HG03060 (cell line): ENCODE data around the gene FRMD6.
"Not testable (repeated sequence)": the region's sequence is repeated elsewhere in the genome, so short reads cannot be mapped to it uniquely, and the experiment has no call there.

Source experiments
- ATAC-seq: cut with Tn5 transposase; IDR thresholded peaks from one replicate; pipeline ENCODE4 v1.9.1; 2021; ENCODE audit warnings: low read depth, moderate number of reproducible peaks; ENCODE audit not compliant: unreplicated experiment

Gene FRMD6

GRCh38 chr14:51765726-51766125 lies 114.0 kb downstream of the FRMD6 start:
- ATAC-seq: not testable (repeated sequence)

DNA sequence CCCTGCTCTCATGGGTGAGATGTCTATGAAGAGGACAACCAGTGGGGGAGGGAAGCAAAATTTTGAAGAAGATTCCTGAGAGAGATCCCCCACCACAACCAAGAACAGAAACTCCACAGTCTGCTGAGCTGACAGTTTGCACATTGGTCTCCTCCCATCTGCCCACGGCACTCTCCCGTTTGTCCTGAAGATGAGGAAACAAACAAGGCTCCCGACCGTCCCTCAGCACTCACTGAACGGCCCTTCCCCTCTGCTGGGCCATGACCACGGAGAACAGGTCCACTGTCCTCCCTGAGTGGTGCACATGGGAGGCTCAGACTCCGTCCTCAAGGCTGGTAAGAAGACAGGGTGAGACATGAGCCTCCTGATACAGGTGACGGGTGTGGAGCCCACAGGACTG lies 114.9 kb downstream of the FRMD6 start:
- ATAC-seq: not testable (repeated sequence)

DNA sequence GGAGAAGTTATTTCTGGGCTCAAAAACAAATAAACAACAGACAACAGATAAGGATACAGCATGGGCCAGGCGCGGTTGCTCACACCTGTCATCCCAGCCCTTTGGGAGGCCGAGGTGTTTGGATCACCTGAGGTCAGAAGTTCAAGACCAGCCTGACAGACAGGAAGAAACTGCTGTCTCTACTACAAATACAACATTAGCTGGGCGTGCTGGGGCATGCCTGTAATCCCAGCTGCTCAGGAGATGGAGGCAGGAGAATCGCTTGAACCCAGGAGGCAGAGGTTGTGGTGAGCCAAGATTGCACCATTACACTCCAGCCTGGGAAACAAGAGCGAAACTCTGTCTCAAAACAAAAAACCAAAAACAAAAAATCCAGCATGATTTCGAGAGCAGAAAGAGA lies 117.6 kb downstream of the FRMD6 start:
- not testable (repeated sequence) for ATAC-seq

GRCh38 chr14:51774209-51774608 lies 122.5 kb downstream of the FRMD6 start:
- no peak for ATAC-seq

DNA sequence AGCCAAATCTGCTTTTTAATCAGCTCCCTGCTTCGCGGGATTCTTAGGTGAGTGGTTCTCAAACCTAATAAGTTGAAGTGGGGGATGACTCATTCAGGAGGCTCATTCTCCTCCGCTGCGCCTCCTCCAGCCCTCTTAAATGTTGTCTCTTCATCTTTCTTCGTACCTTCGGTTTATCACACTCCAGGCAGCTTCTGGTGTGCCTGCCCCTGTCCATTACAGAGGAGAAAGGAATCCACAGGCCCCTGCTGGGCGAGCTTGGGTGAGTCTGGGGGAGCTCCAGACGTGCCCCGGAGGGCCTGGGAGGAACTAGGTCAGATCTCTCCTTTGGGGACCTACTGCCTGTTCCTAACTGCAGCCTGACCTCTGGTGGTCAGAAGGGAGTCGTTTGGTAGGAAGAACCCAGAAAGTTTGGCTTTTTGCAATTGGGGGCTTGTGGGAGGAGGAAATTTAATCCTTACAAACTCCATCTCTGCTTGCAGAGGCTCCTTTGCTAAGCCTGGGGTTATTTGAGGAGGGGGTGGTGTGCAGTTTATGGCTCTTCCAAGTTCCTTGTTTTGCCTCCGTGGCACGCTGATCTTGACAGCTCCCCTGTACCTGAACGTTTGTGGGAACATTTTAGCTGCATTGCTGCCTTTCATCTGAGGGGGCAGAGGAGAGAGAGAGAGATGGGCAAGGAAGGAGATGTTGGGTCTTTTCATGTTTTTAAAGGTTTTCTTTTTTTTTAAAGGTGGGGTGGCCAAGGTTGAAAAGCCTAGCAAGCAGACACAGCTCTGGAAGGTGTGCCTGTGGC lies 124.6 kb downstream of the FRMD6 start:
- ATAC-seq: no peak

DNA sequence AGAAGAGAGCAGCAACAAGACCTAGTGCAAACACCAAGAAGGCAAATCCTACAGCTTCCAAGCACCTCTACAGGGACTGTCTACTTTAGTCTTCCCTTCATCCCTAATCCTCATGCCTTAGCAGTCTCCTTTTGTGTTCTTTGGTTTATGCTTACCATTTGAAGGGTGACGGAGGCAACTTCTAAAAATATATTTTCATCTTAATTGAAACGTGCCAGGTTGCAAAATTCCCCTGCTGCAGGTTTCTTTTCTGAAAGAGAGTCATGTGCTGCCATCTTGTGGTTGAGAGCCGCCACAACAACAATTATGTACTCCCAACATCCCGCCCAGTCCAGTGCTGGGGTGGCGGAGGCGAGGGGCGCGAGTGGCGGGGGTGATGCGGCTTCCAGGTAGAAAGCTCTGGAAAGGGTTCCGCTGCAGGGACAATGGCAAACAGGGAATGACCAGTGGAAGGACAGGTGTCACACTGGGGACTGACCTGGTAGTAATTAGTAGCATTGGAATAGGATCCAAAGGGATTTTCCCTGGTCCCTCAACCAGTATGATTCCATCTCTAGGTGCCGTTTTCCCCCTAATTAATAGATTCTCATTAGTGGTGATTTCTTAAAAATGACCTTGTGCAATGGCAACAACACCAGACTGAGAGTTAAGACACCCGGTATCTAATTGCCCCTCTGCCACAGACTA lies 128.4 kb downstream of the FRMD6 start:
- ATAC-seq: no peak
